ENCODE data around the gene ASCL2.

The ASCL2 gene

DNA sequence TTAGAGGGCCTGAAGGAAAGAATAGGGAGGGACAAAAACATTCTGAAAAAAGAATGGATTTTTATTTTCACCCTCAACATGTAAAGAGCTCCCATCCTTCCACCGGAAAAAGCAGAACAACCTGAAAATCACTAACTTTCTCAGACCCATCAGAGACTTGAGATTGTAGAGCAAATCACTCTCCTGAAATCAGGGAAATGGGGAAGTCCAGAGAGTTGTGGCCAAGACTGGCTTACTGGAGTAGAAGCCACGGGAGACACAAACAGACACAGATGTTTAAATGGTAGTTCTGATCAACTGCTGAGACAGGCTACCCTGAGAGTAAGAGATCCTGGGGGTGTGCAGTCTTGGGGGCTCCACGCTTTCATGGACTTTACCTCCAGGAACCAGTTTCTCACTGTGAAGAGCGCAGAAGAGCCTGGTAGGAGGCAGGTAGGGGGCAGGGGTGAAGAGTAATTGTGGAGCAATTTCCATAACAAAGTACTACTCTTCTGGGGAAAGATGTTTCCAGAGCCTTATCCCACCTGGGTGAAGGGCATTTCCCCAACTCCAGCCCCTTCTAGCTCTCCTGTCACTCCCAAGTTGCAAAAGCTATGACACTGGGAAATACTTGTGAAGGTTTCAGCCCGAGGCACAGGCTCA is 47.1 kb downstream of the ASCL2 start:
- no peak for DNase-seq

- DNase-seq: no peak
Measured at GRCh38 chr11:2222451-2222850, 47.9 kb downstream of the ASCL2 start.

- DNase-seq: no peak
Measured at GRCh38 chr11:2221591-2221990, 48.8 kb downstream of the ASCL2 start.

- no peak for DNase-seq
Measured at GRCh38 chr11:2221024-2221423, 49.4 kb downstream of the ASCL2 start.

- no peak for DNase-seq
Measured at GRCh38 chr11:2220173-2220771, 50.1 kb downstream of the ASCL2 start.

DNA sequence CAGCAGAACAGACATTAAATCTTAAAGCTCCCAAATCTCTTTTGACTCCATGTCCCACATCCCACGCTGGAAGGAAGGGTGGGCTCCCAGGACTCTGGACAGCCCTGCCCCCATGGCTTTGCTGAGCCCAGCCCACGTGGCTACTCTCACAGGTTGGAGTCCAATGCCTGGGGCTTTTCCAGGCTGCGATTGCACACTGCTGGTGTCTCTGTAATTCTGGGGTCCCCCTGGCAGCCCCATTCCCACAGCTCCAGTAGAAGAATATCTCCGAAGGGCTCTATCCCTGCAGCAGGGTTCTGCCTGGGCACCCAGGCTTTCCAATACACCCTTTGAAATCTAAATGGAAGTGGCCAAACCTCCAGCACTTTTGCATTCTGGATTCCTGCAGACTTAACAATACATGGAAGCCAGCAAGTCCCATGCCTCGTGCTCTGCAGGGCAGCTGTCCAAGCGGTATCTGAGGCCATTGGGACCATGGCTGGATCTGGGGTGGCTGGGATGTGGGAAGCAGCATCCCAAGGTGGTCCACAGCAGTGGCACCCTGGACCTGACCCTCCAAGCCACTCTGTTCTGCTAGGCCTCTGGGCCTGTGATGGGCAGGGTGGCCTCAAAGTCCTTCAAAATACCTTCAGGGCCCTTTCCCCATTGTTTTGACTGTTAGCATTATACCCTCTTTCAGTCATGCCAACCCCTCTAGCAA is 50.9 kb downstream of the ASCL2 start:
- no peak for DNase-seq

Measured in NCI-H748 treated with DMSO at 0.1 percent for 48 hours (cell line).